Spleen (tissue), 11 donors: ENCODE data around the gene MYH14. TPM values are rescaled to one million over a fixed set of nuclear protein-coding genes. Genes with fewer than 3 reads are reported as not detected.

Source experiments
- DNase-seq: peaks from one replicate; pipeline ENCODE4 v3.0.0-alpha.2; 2020
- H3K27ac ChIP-seq, 8 donors: fragments of 200-600 bp; sonication (generic) in 7 of 8; 1 replicate in 4 of 8; 2 replicates in 4 of 8; pipeline versions ENCODE4 v1.5.0 to v1.8.0; 2016 to 2021; ENCODE audit warnings: inconsistent platforms in 4 of 8, mild to moderate bottlenecking in 4 of 8, moderate library complexity in 1 of 8
- H3K27me3 ChIP-seq, 7 donors: fragments of 200-600 bp; sonication (generic) in 6 of 7; replicated peaks in 1 of 7; 1 replicate in 4 of 7; 2 replicates in 3 of 7; pipeline versions ENCODE4 v1.5.0 to v1.8.0; 2016 to 2021; ENCODE audit warnings: inconsistent platforms in 3 of 7, mild to moderate bottlenecking in 1 of 7
- H3K36me3 ChIP-seq, 6 donors: fragments of 200-600 bp; sonication (generic) in 5 of 6; 1 replicate in 4 of 6; 2 replicates in 2 of 6; pipeline versions ENCODE4 v1.5.0 to v1.8.0; 2016 to 2021; ENCODE audit warnings: inconsistent platforms in 2 of 6
- H3K4me1 ChIP-seq, 6 donors: fragments of 200-600 bp; sonication (generic) in 5 of 6; 1 replicate in 3 of 6; 2 replicates in 3 of 6; pipeline versions ENCODE4 v1.5.0 to v1.8.0; 2016 to 2021; ENCODE audit warnings: inconsistent platforms in 3 of 6
- H3K4me3 ChIP-seq, 8 donors: fragments of 200-600 bp; sonication (generic) in 7 of 8; 1 replicate in 4 of 8; 2 replicates in 4 of 8; pipeline versions ENCODE4 v1.5.0 to v1.8.0; 2016 to 2021; ENCODE audit warnings: inconsistent platforms in 4 of 8, mild to moderate bottlenecking in 4 of 8, moderate library complexity in 2 of 8
- H3K9me3 ChIP-seq, 8 donors: fragments of 200-600 bp; sonication (generic) in 7 of 8; 1 replicate in 4 of 8; 2 replicates in 4 of 8; pipeline versions ENCODE4 v1.5.0 to v1.8.0; 2016 to 2021; ENCODE audit warnings: inconsistent platforms in 4 of 8
- POLR2A ChIP-seq, 3 donors: fragments of 450-650 bp; IDR thresholded peaks; one replicate each; pipeline ENCODE4 v1.5.1; 2017; ENCODE audit warnings: antibody characterized with exemption in 3 of 3, mild to moderate bottlenecking in 1 of 3
- POLR2AphosphoS5 ChIP-seq, 3 donors: sonication (generic); formaldehyde crosslinking; IDR thresholded peaks; one replicate each; pipeline ENCODE4 v1.5.1; 2017; ENCODE audit warnings: antibody characterized with exemption in 3 of 3
- WGBS, 5 donors: extraction: QIAGEN DNeasy Blood & Tissue Kit in 3 of 5; methylation state at CpG; one replicate each; pipeline versions ENCODE4 v1.1.5 to v1.1.7; 2013 to 2018; 5-methylcytosine and 5-hydroxymethylcytosine counted together
- intact Hi-C: fragments of 100-400 bp; cut with DNase I; formaldehyde crosslinking; loops from one replicate; pipeline ENCODE4 v1.15.0; 2023; ENCODE audit warnings: low total_unique reads
- polyA plus RNA-seq, 3 donors: library from polyadenylated mRNA; stranded (reverse); fragments of 200-250 nt; gene quantifications; one replicate each; pipeline ENCODE4 v1.2.1, GENCODE V29; 2013
- total RNA-seq, 7 donors: library from RNA; depleted of rRNA in 3 of 7; stranded (reverse); fragments of >200 nt in 3 of 7; fragmentation: NEBNext Ultra II Directional in 4 of 7; extraction: Animal tissue kit (Norgen Biotek cat#: 25700) in 4 of 7; gene quantifications; one replicate each; pipeline versions ENCODE4 v1.1.0 to v1.2.1, GENCODE V29; 2016 to 2021
- TF ChIP-seq, protein P1 (sequence below), 11 experiments: fragments of 200-600 bp in 7 of 11; fragments of 450-650 bp in 4 of 11; sonication (generic) in 4 of 11; IDR thresholded peaks in 8 of 11; conservative IDR thresholded peaks in 3 of 11; 1 replicate in 7 of 11; 2 replicates in 4 of 11; pipeline versions ENCODE4 v1.4.0 to v1.8.0; 2016 to 2021; ENCODE audit warnings: antibody characterized with exemption in 11 of 11, inconsistent platforms in 4 of 11, mild to moderate bottlenecking in 1 of 11
- donor health status: healthy with polysubstance abuse.
- donor health status: DM: no; HTN: no; CAD: no; lungs with moderate emphysema.
- donor health status: DM: no; HTN: no; CAD: no.
- donor health status: Bipolar disorder and iron deficiency.
- donor health status: healthy.
- donor health status: DM: no; HTN: no; CAD: no.
- donor health status: DM: yes; HTN: yes; CAD: no.

The MYH14 gene
- total and polyA plus RNA-seq, 10 donors, result 0.04 to 1.5 (median 0.28) TPM; not detected in 1

DNA sequence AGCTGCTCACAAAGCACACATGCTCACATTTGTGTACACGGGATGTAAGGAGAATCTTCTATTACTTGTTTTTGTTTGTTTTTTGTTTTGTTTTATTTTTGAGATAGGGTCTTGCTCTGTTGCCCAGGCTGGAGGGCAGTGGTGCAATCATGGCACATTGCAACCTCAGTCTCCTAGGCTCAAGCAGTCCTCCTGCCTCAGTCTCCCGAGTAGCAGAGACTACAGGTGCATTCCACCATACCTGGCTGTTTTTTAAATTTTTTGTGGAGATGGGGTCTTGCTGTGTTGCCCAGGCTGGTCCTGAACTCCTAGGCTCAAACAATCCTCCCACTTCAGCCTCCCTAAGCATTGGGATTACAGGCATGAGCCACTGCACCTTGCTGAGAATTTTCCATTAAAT, 83.9 kb downstream of the MYH14 start:
- H3K4me1 ChIP-seq, result no peaks in the 10 kb centered on the region
- peaks cover 0 to 63% (median 49%) of the 10 kb centered on the region in 8 donors for H3K9me3 ChIP-seq
- no peak overlapping the region for H3K4me3 ChIP-seq
- 75 to 91% (median 85%) methylated on average over 2 of the region's 2 CpGs for WGBS, 5 donors
- H3K36me3 ChIP-seq, result no peaks in the 10 kb centered on the region
- H3K27me3 ChIP-seq, result peaks cover 0 to 33% (median 0%) of the 10 kb centered on the region in 7 donors
- TF ChIP-seq POLR2AphosphoS5 (IDR thresholded peaks at IDR 0.05) (no peak), POLR2A (IDR thresholded peaks at IDR 0.05) (no peak)
- TF ChIP-seq, protein P1, sequence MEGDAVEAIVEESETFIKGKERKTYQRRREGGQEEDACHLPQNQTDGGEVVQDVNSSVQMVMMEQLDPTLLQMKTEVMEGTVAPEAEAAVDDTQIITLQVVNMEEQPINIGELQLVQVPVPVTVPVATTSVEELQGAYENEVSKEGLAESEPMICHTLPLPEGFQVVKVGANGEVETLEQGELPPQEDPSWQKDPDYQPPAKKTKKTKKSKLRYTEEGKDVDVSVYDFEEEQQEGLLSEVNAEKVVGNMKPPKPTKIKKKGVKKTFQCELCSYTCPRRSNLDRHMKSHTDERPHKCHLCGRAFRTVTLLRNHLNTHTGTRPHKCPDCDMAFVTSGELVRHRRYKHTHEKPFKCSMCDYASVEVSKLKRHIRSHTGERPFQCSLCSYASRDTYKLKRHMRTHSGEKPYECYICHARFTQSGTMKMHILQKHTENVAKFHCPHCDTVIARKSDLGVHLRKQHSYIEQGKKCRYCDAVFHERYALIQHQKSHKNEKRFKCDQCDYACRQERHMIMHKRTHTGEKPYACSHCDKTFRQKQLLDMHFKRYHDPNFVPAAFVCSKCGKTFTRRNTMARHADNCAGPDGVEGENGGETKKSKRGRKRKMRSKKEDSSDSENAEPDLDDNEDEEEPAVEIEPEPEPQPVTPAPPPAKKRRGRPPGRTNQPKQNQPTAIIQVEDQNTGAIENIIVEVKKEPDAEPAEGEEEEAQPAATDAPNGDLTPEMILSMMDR (IDR thresholded peaks at IDR 0.05 in 8 of 11, conservative IDR thresholded peaks at IDR 0.05 in 3 of 11), result no peak
- H3K27ac ChIP-seq, result no peak overlapping the region
- intact Hi-C loops, result no loop called here
- DNase-seq, result no peak

DNA sequence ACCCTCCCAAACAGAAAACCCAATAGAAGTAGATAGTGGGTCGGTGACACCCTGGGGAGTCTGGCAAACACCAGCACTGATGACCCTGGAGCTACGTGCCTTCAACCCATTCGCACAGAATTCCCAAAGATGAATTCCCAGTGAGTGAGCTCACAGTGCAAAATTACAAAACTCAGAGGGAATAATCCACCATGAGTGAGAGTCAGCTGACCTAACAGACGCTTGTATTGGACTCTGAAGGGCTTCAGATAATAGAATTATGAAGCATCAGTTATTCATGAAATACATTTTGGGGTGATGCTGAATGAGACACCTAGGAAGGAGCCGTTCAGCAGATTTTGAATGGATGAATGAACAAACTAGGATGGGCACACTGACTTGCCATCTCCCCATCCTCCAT, 85.5 kb downstream of the MYH14 start:
- no peaks in the 10 kb centered on the region for H3K4me1 ChIP-seq
- DNase-seq, result no peak
- H3K4me3 ChIP-seq, result no peak overlapping the region
- WGBS, 5 donors, result 82 to 88% (median 85%) methylated on average over 5 of the region's 5 CpGs
- H3K36me3 ChIP-seq, result no peaks in the 10 kb centered on the region
- H3K9me3 ChIP-seq, result peaks cover 0 to 63% (median 49%) of the 10 kb centered on the region in 8 donors
- H3K27me3 ChIP-seq, result peaks cover 0 to 47% (median 0%) of the 10 kb centered on the region in 7 donors
- no peak overlapping the region for H3K27ac ChIP-seq
- intact Hi-C loops, result no loop called here
- TF ChIP-seq POLR2AphosphoS5 (IDR thresholded peaks at IDR 0.05) (no peak), POLR2A (IDR thresholded peaks at IDR 0.05) (no peak)
- TF ChIP-seq, protein P1 (IDR thresholded peaks at IDR 0.05 in 8 of 11, conservative IDR thresholded peaks at IDR 0.05 in 3 of 11), result no peak

DNA sequence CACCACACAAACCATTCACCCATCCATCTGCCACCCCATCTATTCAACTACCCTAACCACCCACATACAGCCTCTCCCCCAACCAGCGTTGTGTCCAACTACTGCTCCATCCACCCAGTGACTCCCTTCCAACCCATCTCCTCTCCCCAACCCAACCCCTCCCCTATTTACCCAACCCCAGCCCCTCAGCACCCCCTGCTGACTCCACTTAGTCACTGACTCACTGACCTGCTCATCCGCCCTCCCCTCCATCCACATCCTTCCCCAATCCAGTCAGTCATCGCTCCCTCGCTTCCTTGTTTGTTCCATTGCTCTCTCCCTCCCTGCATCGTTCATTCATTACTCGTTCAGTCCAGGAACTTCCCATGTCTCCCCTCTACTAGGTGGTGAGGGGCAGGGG, 86.6 kb downstream of the MYH14 start:
- Histone ChIP-seq H3K4me3 (no peak overlapping the region), H3K27me3 (peaks cover 0 to 47% (median 0%) of the 10 kb centered on the region in 7 donors), H3K9me3 (peaks cover 0 to 53% (median 43%) of the 10 kb centered on the region in 8 donors), H3K4me1 (no peaks in the 10 kb centered on the region), H3K36me3 (no peaks in the 10 kb centered on the region), H3K27ac (no peak overlapping the region)
- DNase-seq, result no peak
- intact Hi-C loops, result no loop called here
- 61 to 64% (median 61%) methylated on average over 6 of the region's 6 CpGs for WGBS, 5 donors
- TF ChIP-seq, protein P1 (IDR thresholded peaks at IDR 0.05 in 8 of 11, conservative IDR thresholded peaks at IDR 0.05 in 3 of 11), result no peak
- TF ChIP-seq POLR2A (IDR thresholded peaks at IDR 0.05) (no peak), POLR2AphosphoS5 (IDR thresholded peaks at IDR 0.05) (no peak)

DNA sequence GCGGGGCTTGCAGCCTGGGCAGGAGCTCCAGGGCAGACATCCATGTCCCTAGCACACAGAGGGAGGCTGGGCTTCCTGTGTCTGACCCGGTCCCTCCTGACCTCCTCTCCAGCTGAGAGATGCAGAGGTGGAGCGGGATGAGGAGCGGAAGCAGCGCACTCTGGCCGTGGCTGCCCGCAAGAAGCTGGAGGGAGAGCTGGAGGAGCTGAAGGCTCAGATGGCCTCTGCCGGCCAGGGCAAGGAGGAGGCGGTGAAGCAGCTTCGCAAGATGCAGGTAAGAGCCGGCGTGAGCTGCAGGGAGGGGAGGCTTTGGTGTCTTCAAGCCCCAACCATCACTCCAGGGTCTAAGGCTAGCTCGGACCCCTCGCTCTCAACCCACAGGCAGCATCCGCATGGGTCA, 87.4 kb downstream of the MYH14 start:
- no peaks in the 10 kb centered on the region for H3K4me1 ChIP-seq
- DNase-seq, result no peak
- no peak overlapping the region for H3K4me3 ChIP-seq
- TF ChIP-seq POLR2AphosphoS5 (IDR thresholded peaks at IDR 0.05) (no peak), POLR2A (IDR thresholded peaks at IDR 0.05) (no peak)
- TF ChIP-seq, protein P1 (IDR thresholded peaks at IDR 0.05 in 8 of 11, conservative IDR thresholded peaks at IDR 0.05 in 3 of 11), result no peak
- 55 to 68% (median 61%) methylated on average over 15 of the region's 15 CpGs for WGBS, 5 donors
- intact Hi-C loops, result no loop called here
- H3K27me3 ChIP-seq, result peaks cover 0 to 47% (median 0%) of the 10 kb centered on the region in 7 donors
- no peak overlapping the region for H3K27ac ChIP-seq
- H3K9me3 ChIP-seq, result peaks cover 0 to 45% (median 36%) of the 10 kb centered on the region in 8 donors
- H3K36me3 ChIP-seq, result no peaks in the 10 kb centered on the region
